Activated gamma-delta T cell treated with anti-CD3 and anti-CD28 coated beads, Interleukin-2, amount 50 U/mL, for 16 hours (primary cell): ENCODE data around the gene SIGLEC6.

ENCODE experiments used
- DNase-seq: peaks from one replicate; pipeline ENCODE4 v3.0.0-alpha.2; 2020; ENCODE audit warnings: low read depth

The SIGLEC6 gene

GRCh38 chr19:51531349-51532315 lies at the start of gene SIGLEC6:
TSS of gene SIGLEC6 (minus strand) at chr19:51531670. CDS start at chr19:51531648, 22 bp downstream.
- DNase-seq = no peak

- DNase-seq = no peak
Measured at GRCh38 chr19:51576850-51577249, 45.4 kb upstream of the SIGLEC6 start.

- DNase-seq = no peak
Measured at GRCh38 chr19:51573331-51573730, 41.9 kb upstream of the SIGLEC6 start.

- DNase-seq = no peak
Measured at GRCh38 chr19:51572908-51573307, 41.4 kb upstream of the SIGLEC6 start.

GRCh38 chr19:51572410-51572809 lies 40.9 kb upstream of the SIGLEC6 start:
- DNase-seq = no peak

GRCh38 chr19:51571599-51571998 lies 40.1 kb upstream of the SIGLEC6 start:
- no peak for DNase-seq

- DNase-seq = peak; percentile 78
Measured at GRCh38 chr19:51570962-51571575, 39.6 kb upstream of the SIGLEC6 start, which contains the start of gene ZNF175. TSS of gene ZNF175 (plus strand) at chr19:51571283. CDS start at chr19:51573330, 2,047 bp downstream.

GRCh38 chr19:51568456-51568855 lies 37.0 kb upstream of the SIGLEC6 start:
- DNase-seq = no peak

GRCh38 chr19:51567583-51567982 lies 36.1 kb upstream of the SIGLEC6 start:
- no peak for DNase-seq

GRCh38 chr19:51566489-51567100 lies 35.1 kb upstream of the SIGLEC6 start:
- no peak for DNase-seq

- DNase-seq = no peak
Measured at GRCh38 chr19:51565583-51565982, 34.1 kb upstream of the SIGLEC6 start.

GRCh38 chr19:51564791-51565190 lies 33.3 kb upstream of the SIGLEC6 start:
- no peak for DNase-seq

- DNase-seq = no peak
Measured at GRCh38 chr19:51560339-51560738, 28.9 kb upstream of the SIGLEC6 start.

- DNase-seq = no peak
Measured at GRCh38 chr19:51559240-51559639, 27.8 kb upstream of the SIGLEC6 start.

GRCh38 chr19:51552996-51553725 lies 21.7 kb upstream of the SIGLEC6 start:
- no peak for DNase-seq

GRCh38 chr19:51552608-51552995 lies 21.1 kb upstream of the SIGLEC6 start:
- DNase-seq = no peak

GRCh38 chr19:51551673-51552432 lies 20.4 kb upstream of the SIGLEC6 start:
- no peak for DNase-seq

GRCh38 chr19:51550848-51551672 lies 19.6 kb upstream of the SIGLEC6 start:
- DNase-seq = no peak

GRCh38 chr19:51549533-51550324 lies 18.3 kb upstream of the SIGLEC6 start:
- DNase-seq = no peak
